Adrenal gland (tissue), 12 donors: ENCODE measurements around the gene SP8. TPM values are rescaled to one million over a fixed set of nuclear protein-coding genes. Genes with fewer than 3 reads are reported as not detected.

Experiments
- DNase-seq, 7 donors: peaks; one replicate each; pipeline ENCODE4 v3.0.0-alpha.2; 2019 to 2020
- H3K27ac ChIP-seq, 5 donors: fragments of 200-600 bp; sonication (generic) in 4 of 5; 1 replicate in 3 of 5; 2 replicates in 2 of 5; pipeline versions ENCODE4 v1.5.1 to v1.8.0; 2016 to 2020; ENCODE audit warnings: mild to moderate bottlenecking in 1 of 5
- H3K27me3 ChIP-seq: fragments of 200-600 bp; 2 replicates; pipeline ENCODE4 v1.8.0; 2021
- H3K36me3 ChIP-seq, 2 donors: fragments of 200-600 bp; replicated peaks in 1 of 2; 1 replicate in 1 of 2; 2 replicates in 1 of 2; pipeline versions ENCODE4 v1.5.1 to v1.8.0; 2018 to 2022
- H3K4me1 ChIP-seq, 2 donors: fragments of 200-600 bp; replicated peaks in 1 of 2; 1 replicate in 1 of 2; 2 replicates in 1 of 2; pipeline versions ENCODE4 v1.5.1 to v1.8.0; 2018 to 2021
- H3K4me3 ChIP-seq, 4 donors: fragments of 200-600 bp; sonication (generic) in 3 of 4; one replicate each; pipeline ENCODE4 v1.5.1; 2016 to 2018
- H3K9me3 ChIP-seq, 3 donors: fragments of 200-600 bp; sonication (generic) in 1 of 3; replicated peaks in 1 of 3; 1 replicate in 2 of 3; 2 replicates in 1 of 3; pipeline versions ENCODE4 v1.5.1 to v1.8.0; 2016 to 2021
- CTCF ChIP-seq, 6 experiments: fragments of 450-650 bp in 4 of 6; fragments of 200-600 bp in 2 of 6; sonication (generic) in 1 of 6; IDR thresholded peaks; 1 replicate in 5 of 6; 2 replicates in 1 of 6; pipeline versions ENCODE4 v1.5.1 to v1.8.0; 2016 to 2021; ENCODE audit warnings: antibody characterized with exemption in 6 of 6, mild to moderate bottlenecking in 2 of 6, moderate library complexity in 1 of 6
- POLR2A ChIP-seq, 2 donors: fragments of 450-650 bp; IDR thresholded peaks; one replicate each; pipeline ENCODE4 v1.6.1; 2017; ENCODE audit warnings: antibody characterized with exemption in 2 of 2, mild to moderate bottlenecking in 2 of 2, moderate library complexity in 1 of 2
- WGBS, 4 donors: extraction: QIAGEN DNeasy Blood & Tissue Kit in 2 of 4; methylation state at CpG; one replicate each; pipeline versions ENCODE4 v1.1.5 to v1.1.7; 2013 to 2017; 5-methylcytosine and 5-hydroxymethylcytosine counted together
- intact Hi-C, 2 donors: fragments of 100-400 bp; cut with DNase I; formaldehyde crosslinking; loops; one replicate each; pipeline versions ENCODE4 v1.14.1 to v1.15.0; 2022 to 2023
- polyA plus RNA-seq, 3 donors: library from polyadenylated mRNA; stranded (reverse); fragments of 200-250 nt in 2 of 3; fragments of 350-450 nt in 1 of 3; fragmentation: Illumina TruSeq in 1 of 3; extraction: RNeasy Lipid Tissue Mini Kit (QIAGEN cat#74804) in 1 of 3; gene quantifications; one replicate each; pipeline ENCODE4 v1.2.3, GENCODE V29; 2013 to 2014
- total RNA-seq, 9 donors: library from RNA; depleted of rRNA in 4 of 9; stranded (reverse); fragments of >200 nt in 4 of 9; fragments of 120-200 nt in 1 of 9; fragmentation: NEBNext Ultra II Directional in 1 of 9; extraction: Animal tissue kit (Norgen Biotek cat#: 25700) in 1 of 9; gene quantifications; one replicate each; pipeline versions ENCODE4 v1.1.0 to v1.2.4, GENCODE V29; 2013 to 2023
- donor health status: healthy with polysubstance abuse.
- donor health status: Bipolar disorder and iron deficiency.
- donor health status: DM: yes; HTN: yes; CAD: no.
- donor health status: DM: no; HTN: no; CAD: no.
- donor health status: DM: no; HTN: no; CAD: no.
- donor health status: DM: yes; HTN: yes; CAD: no.

Gene SP8
- total and polyA plus RNA-seq, 12 donors, result not detected

- WGBS, 4 donors, result 52 to 69% (median 59%) methylated on average over 5 of the region's 5 CpGs
- Histone ChIP-seq H3K9me3 (no peaks in the 10 kb centered on the region), H3K27me3 (peaks cover 62% of the 10 kb centered on the region), H3K36me3 (no peaks in the 10 kb centered on the region), H3K27ac (no peak overlapping the region), H3K4me1 (peaks cover 6 to 8% of the 10 kb centered on the region in 2 donors), H3K4me3 (no peak overlapping the region)
- intact Hi-C loops, result no loop called here
- TF ChIP-seq POLR2A (IDR thresholded peaks at IDR 0.05), result no peak
- TF ChIP-seq CTCF (IDR thresholded peaks at IDR 0.05), result no peak
- no peak for DNase-seq
Observed at GRCh38 chr7:20799566-20800366, 13.1 kb upstream of the SP8 start.

- intact Hi-C loops, result no loop called here
- peaks cover 69% of the 10 kb centered on the region for H3K27me3 ChIP-seq
- peak overlapping the region in 1 of 4 donors; percentile 64 for H3K4me3 ChIP-seq
- TF ChIP-seq CTCF (IDR thresholded peaks at IDR 0.05), result no peak
- TF ChIP-seq POLR2A (IDR thresholded peaks at IDR 0.05), result no peak
- 8 to 13% (median 10%) methylated on average over 13 to 15 of the region's 15 CpGs for WGBS, 4 donors
- H3K36me3 ChIP-seq, result no peaks in the 10 kb centered on the region
- DNase-seq, result no peak
- no peaks in the 10 kb centered on the region for H3K9me3 ChIP-seq
- H3K4me1 ChIP-seq, result peaks cover 6 to 8% of the 10 kb centered on the region in 2 donors
- H3K27ac ChIP-seq, result no peak overlapping the region
Observed at GRCh38 chr7:20798694-20799121, 12.0 kb upstream of the SP8 start.

- Histone ChIP-seq H3K4me1 (peaks cover 6 to 8% of the 10 kb centered on the region in 2 donors), H3K27ac (no peak overlapping the region), H3K27me3 (peaks cover 71% of the 10 kb centered on the region), H3K9me3 (no peaks in the 10 kb centered on the region), H3K4me3 (peak overlapping the region in 2 of 4 donors; percentile 29 to 64), H3K36me3 (no peaks in the 10 kb centered on the region)
- 1 to 5% (median 2%) methylated on average over 11 to 77 of the region's 77 CpGs for whole genome bisulfite sequencing, 4 donors
- intact Hi-C loops, result no loop called here
- no peak for TF ChIP-seq POLR2A (IDR thresholded peaks at IDR 0.05)
- no peak for TF ChIP-seq CTCF (IDR thresholded peaks at IDR 0.05)
- DNase-seq, result peak in 3 of 7 donors; percentile 26 to 42 (median 40)
Observed at GRCh38 chr7:20798081-20798693, 11.5 kb upstream of the SP8 start.

- Histone ChIP-seq H3K36me3 (no peaks in the 10 kb centered on the region), H3K4me1 (peaks cover 6 to 8% of the 10 kb centered on the region in 2 donors), H3K27me3 (peaks cover 75% of the 10 kb centered on the region), H3K27ac (no peak overlapping the region), H3K4me3 (peak overlapping the region in 1 of 4 donors; percentile 64), H3K9me3 (no peaks in the 10 kb centered on the region)
- TF ChIP-seq CTCF (IDR thresholded peaks at IDR 0.05) (no peak), POLR2A (IDR thresholded peaks at IDR 0.05) (no peak)
- peak in 1 of 7 donors; percentile 8 for DNase-seq
- WGBS, 4 donors, result 3 to 15% (median 5%) methylated on average over 16 to 40 of the region's 40 CpGs
- intact Hi-C loops, result no loop called here
Observed at GRCh38 chr7:20797462-20798080, 10.9 kb upstream of the SP8 start.
